GM19395 (cell line): Measurements from ENCODE around the gene USP17L15.
"Not testable (repeated sequence)": the region's sequence is repeated elsewhere in the genome, so short reads cannot be mapped to it uniquely, and the experiment has no call there.

ENCODE experiments used
- ATAC-seq: cut with Tn5 transposase; IDR thresholded peaks from one replicate; pipeline ENCODE4 v1.9.1; 2021; ENCODE audit warnings: mild to moderate bottlenecking, moderate library complexity; ENCODE audit not compliant: unreplicated experiment

Gene USP17L15, protein sequence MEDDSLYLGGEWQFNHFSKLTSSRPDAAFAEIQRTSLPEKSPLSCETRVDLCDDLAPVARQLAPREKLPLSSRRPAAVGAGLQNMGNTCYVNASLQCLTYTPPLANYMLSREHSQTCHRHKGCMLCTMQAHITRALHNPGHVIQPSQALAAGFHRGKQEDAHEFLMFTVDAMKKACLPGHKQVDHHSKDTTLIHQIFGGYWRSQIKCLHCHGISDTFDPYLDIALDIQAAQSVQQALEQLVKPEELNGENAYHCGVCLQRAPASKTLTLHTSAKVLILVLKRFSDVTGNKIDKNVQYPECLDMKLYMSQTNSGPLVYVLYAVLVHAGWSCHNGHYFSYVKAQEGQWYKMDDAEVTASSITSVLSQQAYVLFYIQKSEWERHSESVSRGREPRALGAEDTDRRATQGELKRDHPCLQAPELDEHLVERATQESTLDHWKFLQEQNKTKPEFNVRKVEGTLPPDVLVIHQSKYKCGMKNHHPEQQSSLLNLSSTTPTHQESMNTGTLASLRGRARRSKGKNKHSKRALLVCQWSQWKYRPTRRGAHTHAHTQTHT

DNA sequence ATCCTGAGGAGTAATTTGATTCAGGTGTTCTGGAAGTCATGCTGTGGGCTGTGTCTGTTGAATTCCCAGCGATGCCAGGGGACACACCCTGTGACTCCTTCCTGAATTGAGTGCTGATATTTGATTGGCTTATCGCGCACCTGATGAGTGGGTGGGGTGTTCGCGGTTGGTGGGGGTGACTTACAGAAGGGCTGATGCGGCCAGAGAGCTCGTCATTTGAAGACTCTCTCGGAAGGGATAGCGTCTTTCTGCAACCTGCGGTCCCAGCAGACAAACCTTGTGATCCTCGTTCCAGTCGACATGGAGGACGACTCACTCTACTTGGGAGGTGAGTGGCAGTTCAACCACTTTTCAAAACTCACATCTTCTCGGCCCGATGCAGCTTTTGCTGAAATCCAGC lies at the start of gene USP17L15:
TSS of gene USP17L15 (plus strand) at position 301 of the 400 bp plus-strand sequence. CDS start at position 301, 0 bp downstream.
- ATAC-seq = not testable (repeated sequence)

DNA sequence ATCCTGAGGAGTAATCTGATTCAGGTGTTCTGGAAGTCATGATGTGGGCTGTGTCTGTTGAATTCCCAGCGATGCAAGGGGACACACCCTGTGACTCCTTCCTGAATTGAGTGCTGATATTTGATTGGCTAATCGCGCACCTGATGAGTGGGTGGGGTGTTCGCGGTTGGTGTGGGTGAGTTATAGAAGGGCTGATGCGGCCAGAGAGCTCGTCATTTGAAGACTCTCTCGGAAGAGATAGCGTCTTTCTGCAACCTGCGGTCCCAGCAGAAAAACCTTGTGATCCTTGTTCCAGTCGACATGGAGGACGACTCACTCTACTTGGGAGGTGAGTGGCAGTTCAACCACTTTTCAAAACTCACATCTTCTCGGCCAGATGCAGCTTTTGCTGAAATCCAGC lies 23.8 kb upstream of the USP17L15 start, which contains the start of gene USP17L10:
TSS of gene USP17L10 (plus strand) at position 301 of the 400 bp plus-strand sequence. CDS start at position 301, 0 bp downstream.
- ATAC-seq = not testable (repeated sequence)

DNA sequence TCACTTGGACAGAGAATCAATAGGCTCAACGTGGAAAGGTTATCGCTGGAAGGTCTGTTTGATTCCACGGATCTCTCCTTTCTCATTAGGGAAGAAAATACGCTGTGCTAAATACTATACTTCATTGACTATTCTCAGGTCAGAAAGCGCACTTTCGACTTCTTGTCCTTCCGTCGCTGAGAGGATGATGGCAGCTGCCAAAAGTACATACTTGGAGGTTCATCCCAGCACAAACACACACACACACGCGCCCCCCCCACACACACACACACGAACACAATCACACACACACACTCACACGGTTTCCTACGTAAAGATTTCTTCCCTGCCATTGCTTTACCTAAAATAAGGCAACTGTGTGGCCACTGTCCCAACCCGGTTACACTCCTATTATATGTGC lies 19.5 kb upstream of the USP17L15 start:
- ATAC-seq = not testable (repeated sequence)

DNA sequence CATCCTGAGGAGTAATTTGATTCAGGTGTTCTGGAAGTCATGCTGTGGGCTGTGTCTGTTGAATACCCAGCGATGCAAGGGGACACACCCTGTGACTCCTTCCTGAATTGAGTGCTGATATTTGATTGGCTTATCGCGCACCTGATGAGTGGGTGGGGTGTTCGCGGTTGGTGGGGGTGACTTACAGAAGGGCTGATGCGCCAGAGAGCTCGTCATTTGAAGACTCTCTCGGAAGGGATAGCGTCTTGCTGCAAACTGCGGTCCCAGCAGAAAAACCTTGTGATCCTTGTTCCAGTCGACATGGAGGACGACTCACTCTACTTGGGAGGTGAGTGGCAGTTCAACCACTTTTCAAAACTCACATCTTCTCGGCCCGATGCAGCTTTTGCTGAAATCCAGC lies 19.1 kb upstream of the USP17L15 start, which contains the start of gene USP17L11:
TSS of gene USP17L11 (plus strand) at position 301 of the 400 bp plus-strand sequence. CDS start at position 301, 0 bp downstream.
- ATAC-seq = not testable (repeated sequence)

DNA sequence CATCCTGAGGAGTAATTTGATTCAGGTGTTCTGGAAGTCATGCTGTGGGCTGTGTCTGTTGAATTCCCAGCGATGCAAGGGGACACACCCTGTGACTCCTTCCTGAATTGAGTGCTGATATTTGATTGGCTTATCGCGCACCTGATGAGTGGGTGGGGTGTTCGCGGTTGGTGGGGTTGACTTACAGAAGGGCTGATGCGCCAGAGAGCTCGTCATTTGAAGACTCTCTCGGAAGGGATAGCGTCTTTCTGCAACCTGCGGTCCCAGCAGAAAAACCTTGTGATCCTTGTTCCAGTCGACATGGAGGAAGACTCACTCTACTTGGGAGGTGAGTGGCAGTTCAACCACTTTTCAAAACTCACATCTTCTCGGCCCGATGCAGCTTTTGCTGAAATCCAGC lies 14.3 kb upstream of the USP17L15 start, which contains the start of gene USP17L12:
TSS of gene USP17L12 (plus strand) at position 301 of the 400 bp plus-strand sequence. CDS start at position 301, 0 bp downstream.
- not testable (repeated sequence) for ATAC-seq

DNA sequence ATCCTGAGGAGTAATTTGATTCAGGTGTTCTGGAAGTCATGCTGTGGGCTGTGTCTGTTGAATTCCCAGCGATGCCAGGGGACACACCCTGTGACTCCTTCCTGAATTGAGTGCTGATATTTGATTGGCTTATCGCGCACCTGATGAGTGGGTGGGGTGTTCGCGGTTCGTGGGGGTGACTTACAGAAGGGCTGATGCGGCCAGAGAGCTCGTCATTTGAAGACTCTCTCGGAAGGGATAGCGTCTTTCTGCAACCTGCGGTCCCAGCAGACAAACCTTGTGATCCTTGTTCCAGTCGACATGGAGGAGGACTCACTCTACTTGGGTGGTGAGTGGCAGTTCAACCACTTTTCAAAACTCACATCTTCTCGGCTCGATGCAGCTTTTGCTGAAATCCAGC lies 9.6 kb upstream of the USP17L15 start, which contains the start of gene USP17L13:
TSS of gene USP17L13 (plus strand) at position 301 of the 400 bp plus-strand sequence. CDS start at position 301, 0 bp downstream.
- not testable (repeated sequence) for ATAC-seq

DNA sequence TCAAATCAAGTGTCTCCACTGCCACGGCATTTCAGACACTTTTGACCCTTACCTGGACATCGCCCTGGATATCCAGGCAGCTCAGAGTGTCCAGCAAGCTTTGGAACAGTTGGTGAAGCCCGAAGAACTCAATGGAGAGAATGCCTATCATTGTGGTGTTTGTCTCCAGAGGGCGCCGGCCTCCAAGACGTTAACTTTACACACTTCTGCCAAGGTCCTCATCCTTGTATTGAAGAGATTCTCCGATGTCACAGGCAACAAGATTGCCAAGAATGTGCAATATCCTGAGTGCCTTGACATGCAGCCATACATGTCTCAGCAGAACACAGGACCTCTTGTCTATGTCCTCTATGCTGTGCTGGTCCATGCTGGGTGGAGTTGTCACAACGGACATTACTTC lies 3.9 kb upstream of the USP17L15 start:
- ATAC-seq = not testable (repeated sequence)

DNA sequence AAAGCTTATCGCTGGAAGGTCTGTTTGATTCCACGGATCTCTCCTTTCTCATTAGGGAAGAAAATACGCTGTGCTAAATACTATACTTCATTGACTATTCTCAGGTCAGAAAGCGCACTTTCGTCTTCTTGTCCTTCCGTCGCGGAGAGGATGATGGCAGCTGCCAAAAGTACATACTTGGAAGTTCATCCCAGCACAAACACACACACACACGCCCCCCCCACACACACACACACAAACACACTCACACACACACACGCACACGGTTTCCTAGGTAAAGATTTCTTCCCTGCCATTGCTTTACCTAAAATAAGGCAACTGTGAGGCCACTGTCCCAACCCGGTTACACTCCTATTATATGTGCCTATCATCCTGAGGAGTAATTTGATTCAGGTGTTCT lies 4.3 kb downstream of the USP17L15 start:
- ATAC-seq = not testable (repeated sequence)

DNA sequence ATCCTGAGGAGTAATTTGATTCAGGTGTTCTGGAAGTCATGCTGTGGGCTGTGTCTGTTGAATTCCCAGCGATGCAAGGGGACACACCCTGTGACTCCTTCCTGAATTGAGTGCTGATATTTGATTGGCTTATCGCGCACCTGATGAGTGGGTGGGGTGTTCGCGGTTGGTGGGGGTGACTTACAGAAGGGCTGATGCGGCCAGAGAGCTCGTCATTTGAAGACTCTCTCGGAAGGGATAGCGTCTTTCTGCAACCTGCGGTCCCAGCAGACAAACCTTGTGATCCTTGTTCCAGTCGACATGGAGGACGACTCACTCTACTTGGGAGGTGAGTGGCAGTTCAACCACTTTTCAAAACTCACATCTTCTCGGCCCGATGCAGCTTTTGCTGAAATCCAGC lies 9.4 kb downstream of the USP17L15 start, which contains the start of gene USP17L17:
TSS of gene USP17L17 (plus strand) at position 301 of the 400 bp plus-strand sequence. CDS start at position 301, 0 bp downstream.
- not testable (repeated sequence) for ATAC-seq

DNA sequence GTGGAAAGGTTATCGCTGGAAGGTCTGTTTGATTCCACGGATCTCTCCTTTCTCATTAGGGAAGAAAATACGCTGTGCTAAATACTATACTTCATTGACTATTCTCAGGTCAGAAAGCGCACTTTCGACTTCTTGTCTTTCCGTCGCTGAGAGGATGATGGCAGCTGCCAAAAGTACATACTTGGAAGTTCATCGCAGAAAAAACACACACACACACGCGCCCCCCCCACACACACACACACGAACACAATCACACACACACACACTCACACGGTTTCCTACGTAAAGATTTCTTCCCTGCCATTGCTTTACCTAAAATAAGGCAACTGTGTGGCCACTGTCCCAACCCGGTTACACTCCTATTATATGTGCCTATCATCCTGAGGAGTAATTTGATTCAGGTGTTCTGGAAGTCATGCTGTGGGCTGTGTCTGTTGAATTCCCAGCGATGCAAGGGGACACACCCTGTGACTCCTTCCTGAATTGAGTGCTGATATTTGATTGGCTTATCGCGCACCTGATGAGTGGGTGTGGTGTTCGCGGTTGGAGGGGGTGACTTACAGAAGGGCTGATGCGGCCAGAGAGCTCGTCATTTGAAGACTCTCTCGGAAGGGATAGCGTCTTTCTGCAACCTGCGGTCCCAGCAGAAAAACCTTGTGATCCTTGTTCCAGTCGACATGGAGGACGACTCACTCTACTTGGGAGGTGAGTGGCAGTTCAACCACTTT lies 13.9 kb downstream of the USP17L15 start, which contains the start of gene USP17L18:
TSS of gene USP17L18 (plus strand) at position 678 of the 728 bp plus-strand sequence. CDS start at position 678, 0 bp downstream.
- not testable (repeated sequence) for ATAC-seq

DNA sequence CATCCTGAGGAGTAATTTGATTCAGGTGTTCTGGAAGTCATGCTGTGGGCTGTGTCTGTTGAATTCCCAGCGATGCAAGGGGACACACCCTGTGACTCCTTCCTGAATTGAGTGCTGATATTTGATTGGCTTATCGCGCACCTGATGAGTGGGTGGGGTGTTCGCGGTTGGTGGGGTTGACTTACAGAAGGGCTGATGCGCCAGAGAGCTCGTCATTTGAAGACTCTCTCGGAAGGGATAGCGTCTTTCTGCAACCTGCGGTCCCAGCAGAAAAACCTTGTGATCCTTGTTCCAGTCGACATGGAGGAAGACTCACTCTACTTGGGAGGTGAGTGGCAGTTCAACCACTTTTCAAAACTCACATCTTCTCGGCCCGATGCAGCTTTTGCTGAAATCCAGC lies 18.9 kb downstream of the USP17L15 start, which contains the start of gene USP17L19:
TSS of gene USP17L19 (plus strand) at position 301 of the 400 bp plus-strand sequence. CDS start at position 301, 0 bp downstream.
- ATAC-seq = not testable (repeated sequence)

DNA sequence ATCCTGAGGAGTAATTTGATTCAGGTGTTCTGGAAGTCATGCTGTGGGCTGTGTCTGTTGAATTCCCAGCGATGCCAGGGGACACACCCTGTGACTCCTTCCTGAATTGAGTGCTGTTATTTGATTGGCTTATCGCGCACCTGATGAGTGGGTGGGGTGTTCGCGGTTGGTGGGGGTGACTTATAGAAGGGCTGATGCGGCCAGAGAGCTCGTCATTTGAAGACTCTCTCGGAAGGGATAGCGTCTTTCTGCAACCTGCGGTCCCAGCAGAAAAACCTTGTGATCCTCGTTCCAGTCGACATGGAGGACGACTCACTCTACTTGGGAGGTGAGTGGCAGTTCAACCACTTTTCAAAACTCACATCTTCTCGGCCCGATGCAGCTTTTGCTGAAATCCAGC lies 23.6 kb downstream of the USP17L15 start, which contains the start of gene USP17L20:
TSS of gene USP17L20 (plus strand) at position 301 of the 400 bp plus-strand sequence. CDS start at position 301, 0 bp downstream.
- not testable (repeated sequence) for ATAC-seq

DNA sequence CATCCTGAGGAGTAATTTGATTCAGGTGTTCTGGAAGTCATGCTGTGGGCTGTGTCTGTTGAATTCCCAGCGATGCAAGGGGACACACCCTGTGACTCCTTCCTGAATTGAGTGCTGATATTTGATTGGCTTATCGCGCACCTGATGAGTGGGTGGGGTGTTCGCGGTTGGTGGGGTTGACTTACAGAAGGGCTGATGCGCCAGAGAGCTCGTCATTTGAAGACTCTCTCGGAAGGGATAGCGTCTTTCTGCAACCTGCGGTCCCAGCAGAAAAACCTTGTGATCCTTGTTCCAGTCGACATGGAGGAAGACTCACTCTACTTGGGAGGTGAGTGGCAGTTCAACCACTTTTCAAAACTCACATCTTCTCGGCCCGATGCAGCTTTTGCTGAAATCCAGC lies 28.4 kb downstream of the USP17L15 start, which contains the start of gene USP17L21:
TSS of gene USP17L21 (plus strand) at position 301 of the 400 bp plus-strand sequence. CDS start at position 301, 0 bp downstream.
- not testable (repeated sequence) for ATAC-seq

DNA sequence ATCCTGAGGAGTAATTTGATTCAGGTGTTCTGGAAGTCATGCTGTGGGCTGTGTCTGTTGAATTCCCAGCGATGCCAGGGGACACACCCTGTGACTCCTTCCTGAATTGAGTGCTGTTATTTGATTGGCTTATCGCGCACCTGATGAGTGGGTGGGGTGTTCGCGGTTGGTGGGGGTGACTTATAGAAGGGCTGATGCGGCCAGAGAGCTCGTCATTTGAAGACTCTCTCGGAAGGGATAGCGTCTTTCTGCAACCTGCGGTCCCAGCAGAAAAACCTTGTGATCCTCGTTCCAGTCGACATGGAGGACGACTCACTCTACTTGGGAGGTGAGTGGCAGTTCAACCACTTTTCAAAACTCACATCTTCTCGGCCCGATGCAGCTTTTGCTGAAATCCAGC lies 33.1 kb downstream of the USP17L15 start, which contains the start of gene USP17L22:
TSS of gene USP17L22 (plus strand) at position 301 of the 400 bp plus-strand sequence. CDS start at position 301, 0 bp downstream.
- not testable (repeated sequence) for ATAC-seq

DNA sequence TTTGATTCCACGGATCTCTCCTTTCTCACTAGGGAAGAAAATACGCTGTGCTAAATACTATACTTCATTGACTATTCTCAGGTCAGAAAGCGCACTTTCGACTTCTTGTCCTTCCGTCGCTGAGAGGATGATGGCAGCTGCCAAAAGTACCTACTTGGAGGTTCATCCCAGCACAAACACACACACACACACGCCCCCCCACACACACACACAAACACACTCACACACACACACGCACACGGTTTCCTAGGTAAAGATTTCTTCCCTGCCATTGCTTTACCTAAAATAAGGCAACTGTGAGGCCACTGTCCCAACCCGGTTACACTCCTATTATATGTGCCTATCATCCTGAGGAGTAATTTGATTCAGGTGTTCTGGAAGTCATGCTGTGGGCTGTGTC lies 37.5 kb downstream of the USP17L15 start:
- not testable (repeated sequence) for ATAC-seq
